ENCODE results near the gene CLCN2.
A peak's percentile ranks its signal among the peaks of the same experiment; 100 is the strongest.

The CLCN2 gene

GRCh38 chr3:184325715-184326369 is 35.6 kb downstream of the CLCN2 start:
- DNase-seq (ENCODE audit: low read depth in 2 of 2) = no peak

GRCh38 chr3:184325269-184325668 is 36.1 kb downstream of the CLCN2 start:
- DNase-seq (ENCODE audit: low read depth in 2 of 2) = no peak

- DNase-seq (ENCODE audit: low read depth in 2 of 2) = no peak
These were observed 37.7 kb downstream of the CLCN2 start for GRCh38 chr3:184323696-184324095.

GRCh38 chr3:184322731-184323487 is 38.5 kb downstream of the CLCN2 start:
- DNase-seq (ENCODE audit: low read depth in 2 of 2) = no peak

- DNase-seq (ENCODE audit: low read depth in 2 of 2) = no peak
These were observed 39.7 kb downstream of the CLCN2 start for GRCh38 chr3:184321666-184322065.

GRCh38 chr3:184320104-184320445 is 41.3 kb downstream of the CLCN2 start:
- peak; percentile 93 to 94 for DNase-seq (ENCODE audit: low read depth in 2 of 2)

GRCh38 chr3:184317201-184317600 is 44.2 kb downstream of the CLCN2 start:
- no peak for DNase-seq (ENCODE audit: low read depth in 2 of 2)

GRCh38 chr3:184316792-184317191 is 44.6 kb downstream of the CLCN2 start:
- no peak for DNase-seq (ENCODE audit: low read depth in 2 of 2)

GRCh38 chr3:184315871-184316661 is 45.3 kb downstream of the CLCN2 start:
- DNase-seq (ENCODE audit: low read depth in 2 of 2) = no peak

GRCh38 chr3:184315543-184315867 is 45.9 kb downstream of the CLCN2 start:
- no peak for DNase-seq (ENCODE audit: low read depth in 2 of 2)

- peak; percentile 64 to 65 for DNase-seq (ENCODE audit: low read depth in 2 of 2)
These were observed 46.5 kb downstream of the CLCN2 start for GRCh38 chr3:184314700-184315542.

- peak; percentile 84 to 85 for DNase-seq (ENCODE audit: low read depth in 2 of 2)
These were observed 47.1 kb downstream of the CLCN2 start, which contains the start of gene EIF4G1 for GRCh38 chr3:184314363-184314699. Gene EIF4G1, plus strand, starts transcription at chr3:184314606. Its CDS starts 1,191 bp downstream, at chr3:184315797.

GRCh38 chr3:184311633-184312032 is 49.8 kb downstream of the CLCN2 start:
- DNase-seq (ENCODE audit: low read depth in 2 of 2) = no peak

- no peak for DNase-seq (ENCODE audit: low read depth in 2 of 2)
These were observed 52.7 kb downstream of the CLCN2 start for GRCh38 chr3:184308744-184309143.

GRCh38 chr3:184307915-184308314 is 53.5 kb downstream of the CLCN2 start:
- no peak for DNase-seq (ENCODE audit: low read depth in 2 of 2)

- DNase-seq (ENCODE audit: low read depth in 2 of 2) = no peak
These were observed 54.9 kb downstream of the CLCN2 start for GRCh38 chr3:184306341-184306972.

- DNase-seq (ENCODE audit: low read depth in 2 of 2) = no peak
These were observed 55.8 kb downstream of the CLCN2 start for GRCh38 chr3:184305577-184305976.

GRCh38 chr3:184300378-184300720 is 61.1 kb downstream of the CLCN2 start:
- no peak for DNase-seq (ENCODE audit: low read depth in 2 of 2)

- DNase-seq (ENCODE audit: low read depth in 2 of 2) = no peak
These were observed 61.7 kb downstream of the CLCN2 start for GRCh38 chr3:184299488-184300377.

GRCh38 chr3:184298759-184299487 is 62.5 kb downstream of the CLCN2 start, which contains the start of gene PSMD2:
Gene PSMD2, plus strand, starts transcription at chr3:184299241. Its CDS starts 26 bp downstream, at chr3:184299267.
- DNase-seq (ENCODE audit: low read depth in 2 of 2) = peak; percentile 93 to 94

Measured in fibroblast of skin of left quadriceps (primary cell).